ENCODE measurements around the gene RRAS2.

The RRAS2 gene

DNA sequence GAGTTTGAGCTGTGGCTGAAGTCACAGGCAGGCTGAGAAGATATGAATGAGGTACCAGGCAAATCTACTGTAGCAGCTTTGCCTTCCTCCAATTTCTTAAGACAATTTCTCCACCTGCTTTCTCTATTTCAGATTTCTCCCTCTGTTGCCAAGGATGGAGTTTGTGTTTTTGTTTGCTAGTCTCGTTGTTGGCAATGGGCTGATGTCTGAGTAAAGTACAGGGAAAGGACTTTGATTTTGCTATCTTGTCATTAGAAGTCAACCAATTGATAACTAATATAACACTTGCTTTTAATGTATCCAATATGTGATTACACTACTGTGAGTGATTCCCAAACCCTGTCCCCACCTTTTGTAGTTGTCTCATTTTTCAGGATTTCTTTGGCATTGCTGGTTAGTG lies 40.1 kb upstream of the RRAS2 start:
- Histone ChIP-seq H3K4me1 (ENCODE audit: insufficient read depth, low read length) (peaks cover 2% of the 10 kb centered on the region), H3K27me3 (ENCODE audit: insufficient read depth, low read length, poor library complexity) (no peaks in the 10 kb centered on the region), H3K4me3 (ENCODE audit: low read depth in 1 of 2, low read length in 2 of 2) (no peak overlapping the region), H3K36me3 (ENCODE audit: insufficient read depth, low read length) (no peaks in the 10 kb centered on the region), H3K9me3 (ENCODE audit: insufficient read depth, low read length, severe bottlenecking) (no peaks in the 10 kb centered on the region), H3K4me2 (ENCODE audit: insufficient read depth, low read length) (no peak overlapping the region), H3K9ac (ENCODE audit: low read depth, low read length) (no peak overlapping the region), H3K27ac (ENCODE audit: low read length) (no peak overlapping the region), H4K20me1 (ENCODE audit: insufficient read depth, low read length) (no peaks in the 10 kb centered on the region), H2AFZ (ENCODE audit: low read depth, low read length) (no peak overlapping the region), H3K79me2 (ENCODE audit: insufficient read depth, low read length) (no peaks in the 10 kb centered on the region)
- TF ChIP-seq CTCF (IDR thresholded peaks at IDR 0.05; ENCODE audit: borderline replicate concordance, extremely low read depth, low read length, poor library complexity, severe bottlenecking) (no peak), EZH2 (IDR thresholded peaks at IDR 0.05; ENCODE audit: borderline replicate concordance, low read depth, low read length, severe bottlenecking) (no peak)
- DNase-seq (no peak), ATAC-seq (ENCODE audit: insufficient read depth, low read depth) (no peak)

DNA sequence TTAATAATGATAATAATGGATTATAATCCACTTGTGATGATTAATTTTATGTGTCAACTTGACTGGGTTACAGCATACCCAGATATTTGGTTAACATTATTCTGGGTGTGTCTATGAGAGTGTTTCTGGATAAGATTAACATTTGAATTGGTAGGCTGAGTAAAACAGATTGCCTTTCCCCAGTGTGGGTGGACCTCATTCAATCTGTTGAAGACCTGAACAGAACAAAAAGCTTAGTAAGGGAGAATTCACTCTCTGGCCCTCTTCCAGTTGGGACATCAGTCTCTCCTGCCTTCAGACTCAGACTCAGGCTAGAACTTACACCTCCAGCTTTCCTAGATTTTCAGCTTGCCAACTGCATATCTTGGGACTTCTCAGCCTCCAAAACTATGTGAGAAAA lies 37.3 kb upstream of the RRAS2 start:
- H3K4me2 ChIP-seq (ENCODE audit: insufficient read depth, low read length) = no peak overlapping the region
- H2AFZ ChIP-seq (ENCODE audit: low read depth, low read length) = no peak overlapping the region
- peaks cover 7% of the 10 kb centered on the region for H3K4me1 ChIP-seq (ENCODE audit: insufficient read depth, low read length)
- DNase-seq (no peak), ATAC-seq (ENCODE audit: insufficient read depth, low read depth) (no peak)
- H3K36me3 ChIP-seq (ENCODE audit: insufficient read depth, low read length) = no peaks in the 10 kb centered on the region
- no peak overlapping the region for H3K27ac ChIP-seq (ENCODE audit: low read length)
- H3K4me3 ChIP-seq (ENCODE audit: low read depth in 1 of 2, low read length in 2 of 2) = no peak overlapping the region
- no peaks in the 10 kb centered on the region for H3K9me3 ChIP-seq (ENCODE audit: insufficient read depth, low read length, severe bottlenecking)
- TF ChIP-seq CTCF (IDR thresholded peaks at IDR 0.05; ENCODE audit: borderline replicate concordance, extremely low read depth, low read length, poor library complexity, severe bottlenecking) = no peak
- no peak for TF ChIP-seq EZH2 (IDR thresholded peaks at IDR 0.05; ENCODE audit: borderline replicate concordance, low read depth, low read length, severe bottlenecking)
- no peaks in the 10 kb centered on the region for H4K20me1 ChIP-seq (ENCODE audit: insufficient read depth, low read length)
- H3K79me2 ChIP-seq (ENCODE audit: insufficient read depth, low read length) = no peaks in the 10 kb centered on the region
- H3K27me3 ChIP-seq (ENCODE audit: insufficient read depth, low read length, poor library complexity) = no peaks in the 10 kb centered on the region
- no peak overlapping the region for H3K9ac ChIP-seq (ENCODE audit: low read depth, low read length)

DNA sequence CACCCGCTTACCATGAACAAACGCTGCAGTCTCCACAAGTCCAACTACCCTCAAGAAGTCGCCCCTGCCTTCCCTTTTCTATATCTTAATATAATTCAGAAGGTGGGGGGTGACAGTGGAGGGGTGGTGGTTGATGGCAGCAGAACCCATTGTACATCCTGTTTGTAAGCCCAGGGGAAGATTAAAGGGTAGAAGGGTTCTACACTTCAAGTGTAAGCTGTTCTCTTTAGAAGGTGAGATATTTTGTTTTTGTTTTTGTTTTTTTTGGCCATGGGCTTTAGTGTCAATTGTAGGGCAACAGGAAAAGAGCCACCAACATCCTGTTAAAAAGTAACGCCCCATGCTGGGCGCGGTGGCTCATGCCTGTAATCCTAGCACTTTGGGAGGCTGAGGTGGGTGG lies 34.9 kb upstream of the RRAS2 start:
- TF ChIP-seq CTCF (IDR thresholded peaks at IDR 0.05; ENCODE audit: borderline replicate concordance, extremely low read depth, low read length, poor library complexity, severe bottlenecking) (no peak), EZH2 (IDR thresholded peaks at IDR 0.05; ENCODE audit: borderline replicate concordance, low read depth, low read length, severe bottlenecking) (no peak)
- no peaks in the 10 kb centered on the region for H3K27me3 ChIP-seq (ENCODE audit: insufficient read depth, low read length, poor library complexity)
- H3K4me2 ChIP-seq (ENCODE audit: insufficient read depth, low read length) = no peak overlapping the region
- H2AFZ ChIP-seq (ENCODE audit: low read depth, low read length) = no peak overlapping the region
- DNase-seq = peak; percentile 34
- no peak overlapping the region for H3K4me3 ChIP-seq (ENCODE audit: low read depth in 1 of 2, low read length in 2 of 2)
- H3K9ac ChIP-seq (ENCODE audit: low read depth, low read length) = no peak overlapping the region
- H3K79me2 ChIP-seq (ENCODE audit: insufficient read depth, low read length) = no peaks in the 10 kb centered on the region
- H3K36me3 ChIP-seq (ENCODE audit: insufficient read depth, low read length) = no peaks in the 10 kb centered on the region
- peak; percentile 82 for ATAC-seq (ENCODE audit: insufficient read depth, low read depth)
- no peaks in the 10 kb centered on the region for H3K9me3 ChIP-seq (ENCODE audit: insufficient read depth, low read length, severe bottlenecking)
- H4K20me1 ChIP-seq (ENCODE audit: insufficient read depth, low read length) = no peaks in the 10 kb centered on the region
- H3K27ac ChIP-seq (ENCODE audit: low read length) = no peak overlapping the region
- peaks cover 7% of the 10 kb centered on the region for H3K4me1 ChIP-seq (ENCODE audit: insufficient read depth, low read length)

- TF ChIP-seq EZH2 (IDR thresholded peaks at IDR 0.05; ENCODE audit: borderline replicate concordance, low read depth, low read length, severe bottlenecking) (no peak), CTCF (IDR thresholded peaks at IDR 0.05; ENCODE audit: borderline replicate concordance, extremely low read depth, low read length, poor library complexity, severe bottlenecking) (no peak)
- no peak overlapping the region for H3K27ac ChIP-seq (ENCODE audit: low read length)
- no peaks in the 10 kb centered on the region for H3K27me3 ChIP-seq (ENCODE audit: insufficient read depth, low read length, poor library complexity)
- no peaks in the 10 kb centered on the region for H4K20me1 ChIP-seq (ENCODE audit: insufficient read depth, low read length)
- H3K36me3 ChIP-seq (ENCODE audit: insufficient read depth, low read length) = no peaks in the 10 kb centered on the region
- peaks cover 7% of the 10 kb centered on the region for H3K4me1 ChIP-seq (ENCODE audit: insufficient read depth, low read length)
- H3K9ac ChIP-seq (ENCODE audit: low read depth, low read length) = no peak overlapping the region
- ATAC-seq (ENCODE audit: insufficient read depth, low read depth) (no peak), DNase-seq (no peak)
- H2AFZ ChIP-seq (ENCODE audit: low read depth, low read length) = no peak overlapping the region
- H3K4me2 ChIP-seq (ENCODE audit: insufficient read depth, low read length) = no peak overlapping the region
- no peak overlapping the region for H3K4me3 ChIP-seq (ENCODE audit: low read depth in 1 of 2, low read length in 2 of 2)
- H3K79me2 ChIP-seq (ENCODE audit: insufficient read depth, low read length) = no peaks in the 10 kb centered on the region
- no peaks in the 10 kb centered on the region for H3K9me3 ChIP-seq (ENCODE audit: insufficient read depth, low read length, severe bottlenecking)
These were observed 34.1 kb upstream of the RRAS2 start for GRCh38 chr11:14393129-14393528.

All from DND-41 (cell line).